HT-29 (cell line): ENCODE data around the gene PHLDA1. TPM values are rescaled to one million over a fixed set of nuclear protein-coding genes. Genes with fewer than 3 reads are reported as not detected.

ENCODE experiments used
- DNase-seq: peaks from one replicate; pipeline ENCODE4 v3.0.0-alpha.2; 2015; ENCODE audit warnings: low spot score
- total RNA-seq: library from RNA; depleted of rRNA; stranded (reverse); fragments of >200 nt; shearing (Covaris generic); gene quantifications from 2 replicates; pipeline ENCODE4 v1.2.3, GENCODE V29; 2014; rRNA removed

Gene PHLDA1
- total RNA-seq: 38.5 and 41.7 TPM in 2 replicates

DNA sequence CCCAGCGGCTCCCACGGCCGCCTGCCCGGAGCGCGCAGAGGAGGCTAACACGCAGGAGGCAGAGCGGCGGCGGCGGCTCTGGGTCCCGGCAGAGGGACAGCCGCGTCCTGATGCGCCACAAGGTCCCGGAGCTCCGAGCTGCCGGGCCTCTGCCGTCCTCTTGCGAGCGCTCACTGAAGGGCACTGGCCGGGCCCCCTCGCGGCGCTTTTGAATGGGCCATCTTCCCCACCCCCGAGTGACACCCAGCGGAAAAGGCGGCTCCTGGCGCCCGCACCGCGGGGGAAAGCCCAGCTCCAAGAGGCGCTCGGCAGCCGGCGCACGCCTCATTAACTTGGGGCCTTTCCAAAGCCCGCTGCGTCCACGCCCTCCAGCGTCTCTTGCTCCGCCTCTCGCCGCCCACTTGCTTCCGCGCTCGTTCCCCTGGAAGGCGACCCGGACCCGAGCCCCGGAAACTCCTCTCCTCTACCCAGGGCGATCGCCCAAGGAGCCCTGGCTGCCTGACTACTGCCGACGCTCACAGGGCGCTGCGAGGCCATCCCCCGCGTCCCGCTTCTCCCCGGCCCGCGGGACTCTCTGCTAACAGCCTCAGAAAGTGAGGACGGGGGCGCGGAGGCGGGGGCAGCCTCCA, at the start of gene PHLDA1:
TSS of gene PHLDA1 (minus strand) at position 363 of the 629 bp plus-strand sequence.
- peak; percentile 98 for DNase-seq

DNA sequence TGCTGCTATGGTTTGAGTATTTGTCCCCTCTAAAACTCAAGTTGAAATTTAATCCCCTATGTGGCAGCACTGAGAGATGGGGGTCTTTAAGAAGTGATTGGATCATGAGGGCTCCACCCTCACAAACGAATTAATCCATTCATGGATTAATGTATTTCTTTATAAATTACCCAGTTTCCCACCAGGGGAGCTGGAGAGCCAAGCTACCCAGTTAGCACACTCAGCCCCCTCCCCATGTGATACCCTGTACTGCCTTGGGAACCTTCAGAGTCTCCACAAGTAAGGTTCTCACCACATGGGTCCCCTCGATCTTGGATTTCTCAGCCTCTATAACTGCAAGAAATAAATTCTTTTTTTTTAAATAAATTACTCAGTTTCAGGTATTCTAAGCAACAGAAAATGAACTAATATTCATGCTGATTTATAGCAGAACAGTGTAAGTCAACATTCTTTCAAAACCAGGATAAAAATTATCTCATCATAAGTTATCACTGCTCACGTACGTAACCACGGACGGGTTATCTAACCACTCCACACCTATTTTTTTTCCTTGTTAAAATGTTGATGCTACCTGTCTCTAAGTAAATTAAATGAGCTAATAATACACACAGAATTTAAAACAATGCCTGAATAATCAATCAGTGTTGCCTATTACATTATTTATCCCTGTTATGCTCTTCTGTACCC, 49.3 kb upstream of the PHLDA1 start:
- no peak for DNase-seq

DNA sequence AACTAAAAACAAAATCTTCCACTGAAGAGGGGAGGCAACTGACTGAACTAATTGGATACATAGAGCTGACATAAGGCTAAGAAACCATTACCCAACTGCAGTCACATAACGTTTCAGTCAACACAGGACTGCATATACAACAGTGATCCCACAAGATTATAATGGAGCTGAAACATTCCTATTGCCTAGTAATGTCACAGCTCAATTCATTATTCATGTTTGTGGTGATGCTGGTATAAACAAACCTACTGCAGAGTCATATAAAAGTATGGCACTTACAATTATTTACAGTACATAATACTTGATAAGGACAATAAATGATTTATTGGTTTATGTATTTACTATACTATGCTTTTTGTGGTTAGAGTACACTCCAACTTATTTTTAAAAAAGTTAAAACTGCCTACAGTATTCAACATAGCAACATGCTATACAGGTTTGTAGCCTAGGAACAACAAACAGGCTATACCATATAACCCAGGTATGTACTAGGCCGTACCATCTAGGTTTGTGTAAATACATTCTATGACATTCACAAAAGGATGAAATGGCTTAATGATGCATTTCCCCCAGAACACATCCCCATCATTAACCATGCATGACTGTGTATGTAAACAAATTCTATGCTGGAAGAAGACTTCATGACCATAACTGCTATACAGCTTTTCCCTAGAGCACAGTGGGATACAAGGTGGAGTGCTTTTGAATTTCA, 48.6 kb upstream of the PHLDA1 start:
- DNase-seq: no peak

DNA sequence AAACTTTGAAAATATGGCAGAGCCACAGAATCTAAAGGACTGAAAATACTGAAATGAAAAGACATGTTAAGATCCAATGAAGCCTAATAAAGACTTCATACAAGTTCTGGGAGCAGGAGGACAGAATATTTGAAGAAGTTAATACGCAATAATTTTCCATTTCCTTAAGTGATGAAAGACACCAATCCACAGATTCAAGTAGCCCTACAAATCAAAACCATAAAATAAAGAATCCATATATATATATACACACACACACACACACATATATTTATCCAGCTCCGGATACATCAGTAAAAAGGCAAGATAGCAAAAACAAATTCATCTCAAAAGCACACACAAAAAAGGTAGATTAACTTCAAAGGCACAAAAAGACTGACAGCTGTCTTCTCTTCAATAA, 47.2 kb upstream of the PHLDA1 start:
- no peak for DNase-seq

DNA sequence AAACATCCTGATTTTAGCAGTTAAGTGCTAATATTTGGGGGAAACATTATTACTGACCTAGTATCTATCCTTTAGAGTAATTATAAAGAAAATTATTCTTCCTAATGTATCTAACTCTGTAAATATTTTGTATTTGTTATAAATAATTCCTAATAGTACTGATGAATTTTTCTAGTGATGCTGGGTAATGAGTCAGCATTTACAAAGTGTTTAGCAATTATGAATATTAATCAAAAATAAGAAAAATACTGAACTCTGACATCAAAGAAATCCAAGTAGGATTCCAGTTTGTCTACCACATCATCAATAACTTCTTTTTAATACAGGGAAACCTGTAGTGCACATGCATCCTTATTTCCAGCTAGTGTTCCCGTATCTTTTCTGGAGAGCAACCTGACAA, 43.9 kb upstream of the PHLDA1 start:
- no peak for DNase-seq

DNA sequence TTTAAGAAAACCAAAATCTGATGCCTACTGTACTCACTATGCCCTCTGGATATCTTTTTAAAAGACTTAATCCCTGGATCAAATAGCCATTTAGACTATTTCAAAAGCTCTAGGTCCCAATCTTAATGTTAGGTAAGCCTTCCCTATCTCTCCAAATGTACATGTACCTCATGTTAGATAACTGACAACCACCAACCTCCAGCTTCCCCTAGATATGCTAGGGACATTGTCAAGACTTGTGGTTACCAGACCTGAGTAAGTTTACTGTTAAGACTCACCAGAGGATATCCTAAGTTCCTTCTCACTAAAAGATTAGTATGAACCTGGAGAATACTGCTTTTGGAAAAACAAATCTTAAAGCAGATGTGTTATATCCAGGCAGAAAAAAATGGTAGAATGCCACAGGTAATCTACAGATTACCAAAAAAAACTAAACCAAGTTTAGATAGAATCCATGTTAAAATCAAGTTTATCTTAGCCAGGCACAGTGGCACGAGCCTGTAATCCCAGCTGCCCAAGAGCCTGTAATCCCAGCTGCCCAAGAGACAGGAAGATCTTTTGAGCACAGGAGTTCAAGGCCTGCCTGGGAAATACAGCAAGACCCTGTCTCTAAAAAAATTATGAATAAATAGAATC, 43.2 kb upstream of the PHLDA1 start:
- no peak for DNase-seq

DNA sequence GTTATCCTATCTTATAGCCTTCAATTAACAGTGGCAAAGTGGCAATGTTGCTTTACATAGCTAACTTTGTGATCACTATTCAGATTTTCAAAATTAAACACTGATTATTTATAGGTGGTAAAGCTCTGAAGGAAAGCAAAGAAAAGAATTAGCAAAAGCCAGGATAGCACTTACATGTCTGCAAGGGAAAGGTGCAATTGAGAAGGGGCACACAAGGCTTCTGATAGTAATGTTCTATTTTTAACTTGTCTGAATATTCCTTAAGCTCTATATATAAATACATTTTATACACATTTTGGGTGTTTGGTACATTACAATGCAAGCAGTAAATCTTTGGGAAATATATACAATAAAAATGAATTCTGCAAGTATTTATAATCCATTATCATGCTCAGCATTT, 42.0 kb upstream of the PHLDA1 start:
- no peak for DNase-seq

DNA sequence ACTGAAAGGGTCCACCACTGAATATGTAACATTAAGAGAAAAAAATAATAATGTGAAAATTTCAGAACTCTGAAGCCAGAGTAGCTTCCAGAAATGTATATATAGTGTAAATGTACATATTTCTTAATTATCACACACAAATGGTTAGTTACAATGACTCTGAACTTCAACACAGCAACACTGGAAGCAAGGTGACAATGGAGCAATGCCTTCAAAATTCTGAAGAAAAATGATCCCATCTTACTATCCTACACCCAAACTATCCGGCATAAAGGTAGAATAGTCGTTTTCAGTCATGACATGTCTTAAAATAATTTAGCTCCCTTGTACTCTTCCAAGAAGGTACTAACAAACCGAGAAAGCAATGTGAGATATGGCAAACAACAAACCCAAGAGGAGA, 41.0 kb upstream of the PHLDA1 start:
- no peak for DNase-seq

DNA sequence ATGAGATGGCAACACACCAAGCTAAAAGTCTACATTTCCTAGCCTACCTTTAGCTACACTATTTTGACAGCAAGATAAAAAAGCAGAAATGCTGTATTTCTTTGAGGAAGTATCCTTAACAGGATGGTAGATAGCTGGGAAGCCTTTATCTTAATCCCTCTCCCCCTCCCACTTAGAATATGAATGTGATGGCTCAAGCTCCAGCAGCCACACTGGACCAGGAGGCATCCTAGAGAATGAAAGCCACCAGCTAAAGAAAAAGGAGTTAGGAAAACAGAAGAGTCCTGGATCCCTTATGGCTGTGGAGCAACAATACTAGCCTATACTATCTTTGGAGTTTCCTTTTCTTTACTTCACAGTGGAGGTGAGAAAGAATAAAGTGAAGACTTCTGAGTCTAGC, 37.8 kb upstream of the PHLDA1 start:
- no peak for DNase-seq

DNA sequence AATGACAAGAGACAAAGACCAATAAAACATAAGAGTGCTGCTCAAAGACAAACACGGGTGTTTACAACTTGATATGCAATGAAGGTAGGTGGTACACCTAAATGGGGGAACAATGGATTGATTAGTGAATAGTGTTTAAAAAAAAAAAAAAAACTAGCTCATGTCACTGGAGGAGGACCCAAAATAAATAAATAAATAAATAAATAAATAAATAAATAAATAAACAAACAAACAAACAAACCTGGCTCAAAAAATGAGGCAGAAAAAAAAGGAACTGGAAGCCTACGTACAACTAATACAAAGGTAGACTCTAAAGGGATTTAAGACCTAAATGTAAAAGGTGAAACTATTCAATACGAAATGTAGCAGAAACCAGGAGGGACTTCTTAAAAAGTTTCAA, 34.3 kb upstream of the PHLDA1 start:
- DNase-seq: no peak

DNA sequence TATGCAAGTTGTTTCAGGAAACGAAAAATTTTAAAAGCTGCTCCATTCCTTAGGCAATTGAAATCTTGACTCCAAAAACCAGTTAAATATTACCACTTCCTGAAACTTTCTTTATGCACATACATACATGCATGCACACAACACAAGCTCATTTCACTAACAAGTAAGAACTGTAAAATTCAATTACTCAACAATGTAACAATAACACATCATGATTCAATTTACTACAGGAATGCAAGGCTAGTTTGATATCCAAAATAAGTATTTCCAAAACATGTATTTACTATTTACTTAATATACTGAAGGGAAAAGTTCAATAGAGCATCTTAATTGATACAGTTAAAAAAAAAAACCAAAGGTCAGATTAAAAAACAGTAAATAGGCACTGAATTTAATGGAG, 33.3 kb upstream of the PHLDA1 start:
- no peak for DNase-seq

DNA sequence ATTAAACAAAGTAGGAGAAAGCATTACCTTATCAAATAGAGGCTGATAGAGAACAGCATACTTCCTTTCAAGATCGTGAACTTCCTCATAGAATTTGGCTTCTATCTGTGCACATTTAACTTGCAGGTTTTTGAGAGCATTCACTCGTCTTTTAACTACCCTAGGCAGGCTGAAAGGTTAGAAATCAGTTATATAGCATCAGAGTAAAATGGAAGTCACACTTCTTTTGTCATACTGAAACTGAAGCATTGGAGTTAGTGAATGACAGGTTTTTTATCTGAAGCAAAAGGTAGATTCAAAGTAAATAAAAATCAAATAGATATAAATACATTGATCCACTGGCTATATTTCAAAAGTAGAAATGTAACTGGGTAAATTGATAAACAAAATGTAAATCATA, 28.5 kb upstream of the PHLDA1 start:
- DNase-seq: no peak

DNA sequence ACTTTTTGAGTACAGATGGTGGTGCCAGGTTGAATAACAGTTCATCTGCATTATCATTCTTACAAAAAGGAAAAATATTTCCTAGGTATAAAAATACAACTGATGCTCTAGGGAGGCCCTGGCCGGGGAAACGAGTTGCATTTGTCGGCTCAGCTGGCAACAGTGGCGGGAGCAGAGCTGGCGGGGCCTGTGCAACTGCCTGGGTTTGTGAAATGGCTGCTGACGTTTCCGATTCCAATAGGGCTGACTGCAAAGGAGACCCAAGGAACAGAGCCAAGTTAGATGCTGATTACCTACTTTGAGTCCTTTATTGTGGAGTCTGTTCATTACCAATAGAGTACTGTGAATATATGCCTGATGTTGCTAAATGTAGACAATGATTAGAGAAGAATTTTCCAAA, 25.8 kb upstream of the PHLDA1 start:
- DNase-seq: no peak

DNA sequence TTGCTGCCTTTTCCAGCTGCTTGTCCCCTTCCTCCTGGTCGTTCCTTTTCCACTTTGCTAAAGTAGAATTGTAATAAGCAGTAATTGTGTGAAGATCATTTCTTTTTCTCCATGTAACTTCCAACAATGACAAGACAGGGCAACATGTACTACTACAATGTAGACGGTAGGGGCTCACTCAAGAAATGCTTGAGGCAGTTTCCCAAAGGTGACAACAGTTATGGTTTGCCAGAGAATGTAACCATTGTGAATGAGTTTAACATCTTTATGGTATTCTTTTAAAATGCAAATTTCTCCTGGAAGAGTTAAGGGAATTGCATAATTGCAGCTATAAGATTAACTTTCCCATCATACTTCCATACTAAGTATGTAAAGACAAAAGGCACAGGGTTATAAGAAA, 23.8 kb upstream of the PHLDA1 start:
- DNase-seq: no peak

DNA sequence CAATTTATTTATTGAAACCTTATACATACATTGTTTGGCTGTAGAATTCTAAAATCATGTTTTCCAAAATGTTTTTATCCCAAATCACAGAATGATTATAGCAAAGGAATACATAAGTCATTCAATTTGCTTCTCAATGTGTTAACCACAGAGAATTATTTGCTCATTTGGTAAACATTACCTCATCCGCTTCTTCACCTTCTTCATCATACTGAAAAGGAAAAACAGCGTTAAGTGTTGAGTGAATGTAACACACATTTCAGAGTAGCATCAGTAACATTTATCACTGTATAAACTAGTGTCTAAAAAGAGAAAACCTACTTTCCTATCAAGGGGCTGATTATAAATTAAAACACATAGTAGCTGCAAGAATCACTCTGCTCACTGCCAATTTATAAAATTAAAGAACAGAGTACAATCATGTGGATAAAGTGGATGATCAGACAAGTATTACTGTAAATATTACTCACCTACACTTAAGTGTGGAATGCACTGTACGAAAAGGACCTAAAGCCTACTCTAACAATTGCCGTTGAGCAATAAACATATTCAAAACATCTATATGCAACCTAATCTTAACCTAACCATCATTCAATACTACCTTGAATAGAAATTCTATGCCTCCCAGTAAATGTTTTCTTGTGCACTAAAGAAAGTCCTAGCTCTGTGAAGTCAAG, 18.1 kb upstream of the PHLDA1 start:
- no peak for DNase-seq

DNA sequence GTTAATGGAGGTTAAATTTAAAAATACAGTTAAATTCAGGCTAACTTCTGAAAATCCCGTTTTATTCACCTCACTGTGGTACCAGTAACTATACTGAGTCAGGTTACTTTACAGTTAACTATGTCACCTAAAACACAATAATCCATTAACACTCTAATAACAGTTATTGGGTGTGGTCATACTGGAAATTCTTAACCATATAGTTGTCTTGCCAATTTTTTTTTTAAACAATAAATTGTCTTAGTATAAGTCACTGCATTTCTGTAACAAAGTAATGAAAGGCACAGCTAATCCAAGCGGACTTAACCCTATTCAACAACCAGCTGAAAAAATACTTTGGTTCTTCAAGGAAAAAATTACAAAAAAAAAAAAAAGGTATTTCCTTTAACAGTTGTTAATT, 16.2 kb upstream of the PHLDA1 start:
- DNase-seq: no peak

DNA sequence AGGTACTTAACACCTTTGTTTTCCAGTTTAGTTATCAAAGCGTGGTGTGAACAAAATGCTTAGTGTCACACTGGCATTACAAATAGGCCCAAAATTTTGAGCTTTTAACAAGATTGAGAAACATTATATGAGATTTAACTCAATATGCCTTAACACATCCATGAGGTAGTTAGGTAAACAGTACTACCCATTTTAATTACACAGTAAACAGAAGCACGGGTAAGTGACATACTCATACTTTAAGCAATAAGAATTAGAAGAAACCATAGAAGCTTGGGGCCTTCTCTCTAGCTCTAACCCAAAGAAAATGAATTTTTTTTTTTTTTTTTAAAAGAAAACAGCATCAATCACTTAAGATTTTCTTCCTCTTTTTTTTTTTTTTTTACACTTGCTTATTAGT, 15.5 kb upstream of the PHLDA1 start:
- no peak for DNase-seq

DNA sequence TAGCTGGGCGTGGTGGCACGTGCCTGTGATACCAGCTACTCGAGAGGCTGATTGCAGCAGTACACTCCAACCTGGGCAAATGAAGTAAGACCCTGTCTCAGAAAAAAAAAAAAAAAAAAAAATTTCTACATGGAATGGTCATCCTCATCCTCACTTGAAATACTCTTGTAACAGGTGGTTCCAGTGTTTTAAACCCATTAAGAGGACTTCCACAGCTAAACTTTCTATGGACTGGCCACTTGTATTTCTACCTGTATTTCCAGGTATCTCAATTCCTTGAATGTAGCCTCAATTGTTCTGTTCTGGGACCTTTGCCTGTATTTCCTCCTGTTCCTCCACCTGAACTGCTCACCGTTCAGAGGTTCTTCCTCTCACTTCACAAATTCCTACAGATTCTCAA, 11.8 kb upstream of the PHLDA1 start:
- DNase-seq: no peak

DNA sequence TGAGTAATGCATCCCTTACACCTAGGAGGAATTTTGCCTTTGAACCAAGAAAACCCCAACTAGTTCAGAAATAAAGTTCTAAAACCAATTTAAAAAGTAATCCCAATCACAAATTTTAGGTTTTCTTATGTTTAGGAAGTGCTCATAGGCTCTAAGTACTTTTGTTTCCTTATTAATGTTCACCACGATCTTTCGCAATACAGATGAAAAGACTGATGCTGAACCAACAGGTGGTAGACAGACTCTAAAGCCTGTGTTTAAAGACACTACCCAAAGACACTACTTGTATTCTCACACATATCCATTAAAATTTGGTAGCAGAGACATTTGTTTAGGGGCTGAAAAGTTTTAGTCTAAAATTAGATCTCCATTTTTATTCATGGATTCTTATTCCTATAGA, 10.6 kb upstream of the PHLDA1 start:
- no peak for DNase-seq

DNA sequence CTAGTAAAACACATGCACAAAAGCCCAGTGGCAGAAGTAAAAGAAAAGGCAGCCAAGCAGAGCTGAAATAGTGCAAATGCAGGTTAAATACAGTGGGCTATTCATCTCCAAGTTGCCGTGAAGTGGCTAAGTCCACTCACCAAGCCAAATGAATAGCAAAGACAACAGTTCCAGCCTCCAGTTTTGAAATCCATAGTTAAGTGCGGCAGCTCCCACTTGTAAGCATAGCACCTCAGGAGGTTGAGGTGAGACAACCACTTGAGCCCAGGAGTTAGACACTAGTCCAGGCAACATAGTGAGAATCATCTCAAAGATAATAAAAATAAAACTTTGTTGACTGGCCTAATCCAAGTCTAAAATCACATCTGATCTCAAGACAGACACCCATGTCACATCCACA, 9.8 kb upstream of the PHLDA1 start:
- no peak for DNase-seq

DNA sequence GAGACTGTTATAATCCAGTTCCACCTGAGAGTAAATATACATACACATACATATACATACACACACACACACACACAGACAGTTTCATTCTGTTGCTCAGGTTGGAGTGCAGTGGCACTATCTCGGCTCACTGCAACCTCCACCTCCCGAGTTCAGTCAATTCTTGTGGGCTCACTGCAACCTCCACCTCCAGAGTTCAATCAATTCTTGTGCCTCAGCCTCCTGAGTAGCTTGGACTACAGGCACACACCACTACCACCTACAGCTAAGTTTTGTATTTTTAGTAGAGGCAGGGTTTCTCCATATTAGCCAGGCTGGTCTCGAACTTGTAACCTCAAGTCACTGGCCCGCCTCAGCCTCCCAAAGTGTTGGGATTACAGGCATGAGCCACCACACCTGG, 8.9 kb upstream of the PHLDA1 start:
- DNase-seq: no peak

DNA sequence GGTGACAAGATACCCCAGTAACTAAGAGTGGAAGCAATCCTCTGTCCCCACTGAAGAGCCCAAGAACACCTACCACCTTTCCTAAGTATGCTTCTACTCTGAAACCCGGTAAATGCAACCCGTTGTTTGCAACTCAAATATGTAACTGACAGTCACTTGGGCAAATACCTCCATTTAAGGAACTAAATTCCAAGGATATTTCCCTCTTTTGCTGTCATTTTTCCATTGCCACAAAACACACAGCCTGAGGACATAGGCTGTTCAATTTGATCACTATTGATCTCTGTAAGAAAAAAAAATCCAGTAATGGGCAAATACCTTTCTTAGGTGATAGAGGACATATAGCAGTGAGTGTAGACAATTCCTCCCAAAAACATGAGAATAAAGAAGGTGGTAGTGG, 6.6 kb upstream of the PHLDA1 start:
- no peak for DNase-seq
